ENCODE measurements around the gene DYNC1H1. TPM values are rescaled to one million over a fixed set of nuclear protein-coding genes. Genes with fewer than 3 reads are reported as not detected.

DYNC1H1 gene
- total RNA-seq, 1 donor from 2014 or later, result 577 TPM

GRCh38 chr14:102050026-102050405, 85.6 kb downstream of the DYNC1H1 start:
- Histone ChIP-seq H3K4me1 (peaks cover 0 to 3% of the 10 kb centered on the region in 2 donors), H3K9me3 (no peaks in the 10 kb centered on the region), H3K4me3 (no peak overlapping the region), H3K36me3 (peaks cover 53 to 71% of the 10 kb centered on the region in 2 donors), H3K27me3 (no peaks in the 10 kb centered on the region), H3K27ac (no peak overlapping the region)
- TF ChIP-seq CTCF (IDR thresholded peaks at IDR 0.05), result no peak
- intact Hi-C loops (cut with DNase I), result no loop called here
- no peak for DNase-seq (ENCODE audit: low spot score in 2 of 2)

GRCh38 chr14:102050625-102051024, 86.3 kb downstream of the DYNC1H1 start:
- Histone ChIP-seq H3K9me3 (no peaks in the 10 kb centered on the region), H3K27me3 (no peaks in the 10 kb centered on the region), H3K36me3 (peaks cover 48 to 65% of the 10 kb centered on the region in 2 donors), H3K27ac (no peak overlapping the region), H3K4me3 (no peak overlapping the region), H3K4me1 (peaks cover 0 to 3% of the 10 kb centered on the region in 2 donors)
- intact Hi-C loops (cut with DNase I), result no loop called here
- TF ChIP-seq CTCF (IDR thresholded peaks at IDR 0.05), result no peak
- no peak for DNase-seq (ENCODE audit: low spot score in 2 of 2)

GRCh38 chr14:102052522-102052921, 88.1 kb downstream of the DYNC1H1 start:
- H3K27ac ChIP-seq, result no peak overlapping the region
- no peaks in the 10 kb centered on the region for H3K27me3 ChIP-seq
- no peak for TF ChIP-seq CTCF (IDR thresholded peaks at IDR 0.05)
- H3K4me3 ChIP-seq, result no peak overlapping the region
- no peaks in the 10 kb centered on the region for H3K9me3 ChIP-seq
- no peaks in the 10 kb centered on the region for H3K4me1 ChIP-seq
- DNase-seq (ENCODE audit: low spot score in 2 of 2), result no peak
- intact Hi-C loops (cut with DNase I), result no loop called here
- H3K36me3 ChIP-seq, result peaks cover 48 to 56% of the 10 kb centered on the region in 2 donors

GRCh38 chr14:102055181-102055901, 91.0 kb downstream of the DYNC1H1 start:
- no peaks in the 10 kb centered on the region for H3K27me3 ChIP-seq
- no peak for TF ChIP-seq CTCF (IDR thresholded peaks at IDR 0.05)
- intact Hi-C loops (cut with DNase I), result no loop called here
- H3K4me3 ChIP-seq, result no peak overlapping the region
- DNase-seq (ENCODE audit: low spot score in 2 of 2), result no peak
- no peak overlapping the region for H3K27ac ChIP-seq
- no peaks in the 10 kb centered on the region for H3K4me1 ChIP-seq
- H3K9me3 ChIP-seq, result no peaks in the 10 kb centered on the region
- peaks cover 20 to 28% of the 10 kb centered on the region in 2 donors for H3K36me3 ChIP-seq

- H3K36me3 ChIP-seq, result peaks cover 7 to 15% of the 10 kb centered on the region in 2 donors
- no peak for DNase-seq (ENCODE audit: low spot score in 2 of 2)
- no peak overlapping the region for H3K4me3 ChIP-seq
- no peaks in the 10 kb centered on the region for H3K27me3 ChIP-seq
- H3K27ac ChIP-seq, result no peak overlapping the region
- intact Hi-C loops (cut with DNase I), result no loop called here
- H3K9me3 ChIP-seq, result no peaks in the 10 kb centered on the region
- no peak for TF ChIP-seq CTCF (IDR thresholded peaks at IDR 0.05)
- no peaks in the 10 kb centered on the region for H3K4me1 ChIP-seq
These were observed 92.5 kb downstream of the DYNC1H1 start for GRCh38 chr14:102056694-102057442.
